Endodermal cell (in vitro differentiated cells): ENCODE measurements around the gene NAT8L. TPM values are rescaled to one million over a fixed set of nuclear protein-coding genes. Genes with fewer than 3 reads are reported as not detected.
A peak's percentile ranks its signal among the peaks of the same experiment; 100 is the strongest.

Source experiments
- DNase-seq: peaks from one replicate; pipeline ENCODE4 v3.0.0-alpha.2; 2017
- H3K27ac ChIP-seq: 2 replicates; pipeline ENCODE4 v1.5.1; 2013; ENCODE audit warnings: mild to moderate bottlenecking, low read depth, low read length, moderate library complexity
- H3K27me3 ChIP-seq: 2 replicates; pipeline ENCODE4 v1.6.1; 2013; ENCODE audit warnings: mild to moderate bottlenecking, low read length, moderate library complexity; ENCODE audit not compliant: insufficient read depth, control insufficient read depth, poor library complexity, severe bottlenecking
- H3K36me3 ChIP-seq: 2 replicates; pipeline ENCODE4 v1.7.0; 2013; ENCODE audit warnings: mild to moderate bottlenecking, low read length, moderate library complexity; ENCODE audit not compliant: control insufficient read depth, insufficient read depth
- H3K4me1 ChIP-seq: one replicate; pipeline ENCODE4 v1.7.0; 2013; ENCODE audit warnings: low read length; ENCODE audit not compliant: control insufficient read depth, insufficient read depth
- H3K4me3 ChIP-seq: 2 replicates; pipeline ENCODE4 v1.5.1; 2013; ENCODE audit warnings: mild to moderate bottlenecking, low read length, moderate library complexity
- H3K9ac ChIP-seq: 2 replicates; pipeline ENCODE4 v1.6.1; 2013; ENCODE audit warnings: mild to moderate bottlenecking, low read length, moderate library complexity; ENCODE audit not compliant: poor library complexity, severe bottlenecking; ENCODE audit errors: extremely low read depth
- H3K9me3 ChIP-seq: 2 replicates; pipeline ENCODE4 v1.6.1; 2013; ENCODE audit warnings: mild to moderate bottlenecking, low read length, moderate library complexity; ENCODE audit not compliant: control insufficient read depth
- H3K27ac Mint-ChIP-seq: 2 replicates; pipeline ENCODE4 v1.8.0; 2020; ENCODE audit warnings: mixed read lengths
- H3K27me3 Mint-ChIP-seq: 2 replicates; pipeline ENCODE4 v1.8.0; 2021; ENCODE audit warnings: mild to moderate bottlenecking, mixed read lengths; ENCODE audit not compliant: insufficient read depth
- H3K36me3 Mint-ChIP-seq: 2 replicates; pipeline ENCODE4 v1.8.0; 2020; ENCODE audit warnings: low read depth, mixed read lengths
- H3K4me1 Mint-ChIP-seq: 2 replicates; pipeline ENCODE4 v1.8.0; 2020; ENCODE audit warnings: mixed read lengths
- H3K4me3 Mint-ChIP-seq: 2 replicates; pipeline ENCODE4 v1.8.0; 2020; ENCODE audit warnings: mild to moderate bottlenecking, moderate library complexity, mixed read lengths
- H3K9me3 Mint-ChIP-seq: 2 replicates; pipeline ENCODE4 v1.8.0; 2020; ENCODE audit warnings: mild to moderate bottlenecking, mixed read lengths
- CTCF ChIP-seq: fragments of 200-600 bp; sonication (generic); conservative IDR thresholded peaks from 2 replicates; pipeline ENCODE4 v1.5.0; 2021; ENCODE audit warnings: antibody characterized with exemption, mild to moderate bottlenecking
- WGBS, 2 experiments: methylation state at CpG; one replicate each; pipeline versions ENCODE4 v1.1.5 to v1.1.7; 2013; ENCODE audit warnings: missing lambda C conversion rate in 2 of 2, mixed read lengths in 1 of 2; ENCODE audit not compliant: insufficient coverage in 1 of 2, insufficient read length in 1 of 2; 5-methylcytosine and 5-hydroxymethylcytosine counted together
- total RNA-seq, 2 donors: library from RNA; stranded (reverse); fragmentation: NEBNext Ultra II Directional in 1 of 2; extraction: Animal tissue kit (Norgen Biotek cat#: 25700) in 1 of 2; gene quantifications; 2 replicates in 1 of 2; 3 replicates in 1 of 2; pipeline ENCODE4 v1.2.1, GENCODE V29; 2021

Gene NAT8L
- total RNA-seq, 2 donors from 2014 or later = 5.0 to 6.4 TPM

DNA sequence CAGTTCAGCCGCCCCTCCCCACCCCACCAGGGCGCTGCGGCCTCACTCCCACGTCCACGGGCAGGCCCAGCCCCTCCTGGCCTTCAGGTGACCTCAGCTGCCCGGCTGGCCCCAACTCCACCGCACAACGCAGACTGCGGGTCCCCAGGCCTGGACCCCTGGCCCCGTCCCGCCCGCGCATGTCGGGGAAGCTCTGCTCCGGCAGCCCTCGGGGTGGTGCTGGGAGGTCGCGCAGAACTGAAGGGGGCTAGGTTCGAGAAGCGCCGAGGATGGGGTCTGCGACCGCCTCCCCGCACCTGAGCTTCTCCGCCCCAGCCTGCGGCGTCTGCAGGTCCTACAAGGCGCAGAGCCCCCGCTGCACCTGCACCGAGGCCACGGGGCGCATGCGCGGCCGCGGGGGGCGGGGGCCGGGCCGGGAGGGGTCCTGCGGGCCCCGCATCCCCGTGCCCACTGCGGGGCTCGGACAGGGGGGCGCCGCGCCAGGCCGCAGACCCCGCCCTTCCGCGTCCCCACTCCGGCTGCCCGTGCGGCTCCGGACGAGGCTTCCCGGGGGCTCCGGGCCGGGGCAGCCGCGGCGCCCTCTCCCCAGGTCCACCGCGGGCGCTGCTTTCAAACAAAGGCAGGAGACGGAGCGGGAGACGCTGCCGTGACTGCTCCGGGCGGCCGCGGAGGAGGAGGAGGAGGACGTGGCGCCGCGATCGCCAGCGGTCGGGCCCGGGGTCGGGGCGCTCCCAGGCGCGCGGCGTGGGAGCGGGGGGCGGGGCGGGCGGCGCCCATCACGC is 672 bp upstream of the NAT8L start:
- no peak overlapping the region for H3K4me3 ChIP-seq
- Mint-ChIP-seq H3K9me3 (no peaks in the 10 kb centered on the region), H3K27ac (no peak overlapping the region), H3K4me1 (no peaks in the 10 kb centered on the region), H3K27me3 (peaks cover 58% of the 10 kb centered on the region), H3K4me3 (peak overlapping the region; percentile 48), H3K36me3 (no peaks in the 10 kb centered on the region)
- peak; percentile 71 for DNase-seq
- H3K9me3 ChIP-seq = no peaks in the 10 kb centered on the region
- 1 to 2% methylated on average over 32 to 93 of the region's 93 CpGs for WGBS, 2 experiments
- no peaks in the 10 kb centered on the region for H3K4me1 ChIP-seq
- no peak for TF ChIP-seq CTCF
- H3K36me3 ChIP-seq = no peaks in the 10 kb centered on the region
- H3K27ac ChIP-seq = no peak overlapping the region
- peaks cover 61% of the 10 kb centered on the region for H3K27me3 ChIP-seq
- H3K9ac ChIP-seq = no peak overlapping the region

- WGBS, 2 experiments = 6 to 10% methylated on average over 22 to 98 of the region's 102 CpGs
Measured at GRCh38 chr4:2059726-2060602, 837 bp downstream of the NAT8L start.

More at GRCh38 chr4:2059726-2060602, 837 bp downstream of the NAT8L start:
- Histone ChIP-seq H3K27ac (no peak overlapping the region), H3K9me3 (no peaks in the 10 kb centered on the region), H3K36me3 (no peaks in the 10 kb centered on the region), H3K4me1 (no peaks in the 10 kb centered on the region), H3K9ac (no peak overlapping the region), H3K27me3 (peaks cover 61% of the 10 kb centered on the region), H3K4me3 (no peak overlapping the region)
- no peaks in the 10 kb centered on the region for H3K36me3 Mint-ChIP-seq
- peak overlapping the region; percentile 48 for H3K4me3 Mint-ChIP-seq
- H3K9me3 Mint-ChIP-seq = no peaks in the 10 kb centered on the region
- DNase-seq = no peak
- no peak overlapping the region for H3K27ac Mint-ChIP-seq
- no peak for TF ChIP-seq CTCF
- peaks cover 51% of the 10 kb centered on the region for H3K27me3 Mint-ChIP-seq
- no peaks in the 10 kb centered on the region for H3K4me1 Mint-ChIP-seq
